H9 (cell line): Measurements from ENCODE around the gene PRKACA. TPM values are rescaled to one million over a fixed set of nuclear protein-coding genes. Genes with fewer than 3 reads are reported as not detected.

Experiments
- DNase-seq: peaks from one replicate; pipeline ENCODE4 v3.0.0-alpha.2; 2017
- H2AFZ ChIP-seq: one replicate; pipeline ENCODE4 v1.6.1; 2013; ENCODE audit warnings: mild to moderate bottlenecking, low read length, control low read depth, moderate library complexity
- H2AK5ac ChIP-seq: 2 replicates; pipeline ENCODE4 v1.6.1; 2013; ENCODE audit warnings: low read length, control low read depth, mixed read lengths; ENCODE audit not compliant: insufficient read length
- H2BK120ac ChIP-seq: one replicate; pipeline ENCODE4 v1.6.1; 2013; ENCODE audit warnings: low read depth, mild to moderate bottlenecking, low read length, control low read depth, inconsistent platforms; ENCODE audit not compliant: poor library complexity, severe bottlenecking
- H2BK12ac ChIP-seq: 2 replicates; pipeline ENCODE4 v1.6.1; 2013; ENCODE audit warnings: low read length, control low read depth, mixed read lengths, low read depth; ENCODE audit not compliant: insufficient read length
- H2BK15ac ChIP-seq: 2 replicates; pipeline ENCODE4 v1.6.1; 2013; ENCODE audit warnings: low read depth, low read length, control low read depth
- H2BK20ac ChIP-seq: one replicate; pipeline ENCODE4 v1.6.1; 2013; ENCODE audit warnings: low read depth, mild to moderate bottlenecking, low read length, control low read depth, inconsistent platforms; ENCODE audit not compliant: poor library complexity, severe bottlenecking
- H2BK5ac ChIP-seq: 2 replicates; pipeline ENCODE4 v1.6.1; 2013; ENCODE audit warnings: low read length, control low read depth, mixed read lengths; ENCODE audit not compliant: insufficient read length
- H3K14ac ChIP-seq: 2 replicates; pipeline ENCODE4 v1.6.1; 2013; ENCODE audit warnings: low read length, control low read depth; ENCODE audit not compliant: insufficient read depth
- H3K18ac ChIP-seq: 2 replicates; pipeline ENCODE4 v1.6.1; 2013; ENCODE audit warnings: low read depth, mild to moderate bottlenecking, mixed read lengths, low read length, control low read depth; ENCODE audit not compliant: insufficient read length
- H3K23ac ChIP-seq: 2 replicates; pipeline ENCODE4 v1.6.1; 2013; ENCODE audit warnings: low read length, control low read depth, mixed read lengths, low read depth; ENCODE audit not compliant: insufficient read length
- H3K23me2 ChIP-seq: 2 replicates; pipeline ENCODE4 v1.6.1; 2013; ENCODE audit warnings: low read depth, mild to moderate bottlenecking, mixed read lengths, low read length, control low read depth; ENCODE audit not compliant: insufficient read length, poor library complexity, severe bottlenecking
- H3K27ac ChIP-seq: 2 replicates; pipeline ENCODE4 v1.5.1; 2013; ENCODE audit warnings: low read length, control low read depth, mixed read lengths, low read depth; ENCODE audit not compliant: insufficient read length
- H3K27me3 ChIP-seq: 2 replicates; pipeline ENCODE4 v1.6.1; 2013; ENCODE audit warnings: low read length, control low read depth, inconsistent platforms; ENCODE audit not compliant: insufficient read depth
- H3K4ac ChIP-seq: 2 replicates; pipeline ENCODE4 v1.6.1; 2013; ENCODE audit warnings: low read depth, mild to moderate bottlenecking, control low read depth, inconsistent platforms, low read length, moderate library complexity
- H3K4me1 ChIP-seq: 2 replicates; pipeline ENCODE4 v1.6.1; 2013; ENCODE audit warnings: low read length, control low read depth, inconsistent platforms; ENCODE audit not compliant: insufficient read depth
- H3K4me2 ChIP-seq: 2 replicates; pipeline ENCODE4 v1.6.1; 2013; ENCODE audit warnings: low read length, control low read depth, mixed read lengths; ENCODE audit not compliant: insufficient read length, insufficient read depth
- H3K56ac ChIP-seq: 2 replicates; pipeline ENCODE4 v1.6.1; 2013; ENCODE audit warnings: low read depth, mild to moderate bottlenecking, mixed read lengths, low read length, control low read depth; ENCODE audit not compliant: insufficient read length
- H3K79me1 ChIP-seq: 2 replicates; pipeline ENCODE4 v1.6.1; 2013; ENCODE audit warnings: low read depth, mild to moderate bottlenecking, moderate library complexity, low read length, control low read depth, inconsistent platforms; ENCODE audit not compliant: insufficient read depth, poor library complexity, severe bottlenecking
- H3K79me2 ChIP-seq: 2 replicates; pipeline ENCODE4 v1.6.1; 2013; ENCODE audit warnings: low read length, control low read depth, inconsistent platforms; ENCODE audit not compliant: insufficient read depth
- H3K9ac ChIP-seq: 2 replicates; pipeline ENCODE4 v1.6.1; 2013; ENCODE audit warnings: low read length, control low read depth, mixed read lengths; ENCODE audit not compliant: insufficient read length; ENCODE audit errors: extremely low read depth
- H3K9me3 ChIP-seq: one replicate; pipeline ENCODE4 v1.6.1; 2013; ENCODE audit warnings: low read depth, low read length, inconsistent platforms; ENCODE audit not compliant: control insufficient read depth
- H3T11ph ChIP-seq: one replicate; pipeline ENCODE4 v1.6.1; 2013; ENCODE audit warnings: mild to moderate bottlenecking, low read length, control low read depth, inconsistent platforms
- H4K20me1 ChIP-seq: one replicate; pipeline ENCODE4 v1.6.1; 2013; ENCODE audit not compliant: control insufficient read depth, insufficient read length, insufficient read depth
- H4K5ac ChIP-seq: 2 replicates; pipeline ENCODE4 v1.6.1; 2013; ENCODE audit warnings: low read depth, mild to moderate bottlenecking, mixed read lengths, low read length, control low read depth; ENCODE audit not compliant: insufficient read length
- H4K8ac ChIP-seq: replicated peaks from 2 replicates; pipeline ENCODE4 v1.6.1; 2013; ENCODE audit warnings: low read length, control low read depth, mixed read lengths, low read depth; ENCODE audit not compliant: insufficient read length
- H4K91ac ChIP-seq: 2 replicates; pipeline ENCODE4 v1.6.1; 2013; ENCODE audit warnings: low read depth, mild to moderate bottlenecking, moderate library complexity, mixed read lengths, low read length, control low read depth; ENCODE audit not compliant: insufficient read length
- H3K27ac Mint-ChIP-seq, 3 experiments: 2 replicates in 2 of 3; 3 replicates in 1 of 3; pipeline ENCODE4 v1.8.0; 2020 to 2021; ENCODE audit warnings: mixed read lengths in 3 of 3, mild to moderate bottlenecking in 1 of 3, moderate library complexity in 1 of 3
- H3K27me3 Mint-ChIP-seq: 2 replicates; pipeline ENCODE4 v1.8.0; 2021; ENCODE audit warnings: low read depth, mild to moderate bottlenecking, moderate library complexity, mixed read lengths
- H3K36me3 Mint-ChIP-seq, 3 experiments: 2 replicates in 2 of 3; 3 replicates in 1 of 3; pipeline ENCODE4 v1.8.0; 2020 to 2021; ENCODE audit warnings: low read depth in 3 of 3, mixed read lengths in 3 of 3; ENCODE audit not compliant: insufficient read depth in 1 of 3
- H3K4me1 Mint-ChIP-seq, 2 experiments: 2 replicates each; pipeline ENCODE4 v1.8.0; 2020; ENCODE audit warnings: mixed read lengths in 2 of 2
- H3K4me3 Mint-ChIP-seq, 2 experiments: 2 replicates in 1 of 2; 3 replicates in 1 of 2; pipeline ENCODE4 v1.8.0; 2020 to 2021; ENCODE audit warnings: mild to moderate bottlenecking in 2 of 2, mixed read lengths in 2 of 2, moderate library complexity in 1 of 2
- H3K9me3 Mint-ChIP-seq, 2 experiments: 2 replicates in 1 of 2; 3 replicates in 1 of 2; pipeline ENCODE4 v1.8.0; 2020; ENCODE audit warnings: mild to moderate bottlenecking in 2 of 2, mixed read lengths in 2 of 2, moderate library complexity in 1 of 2
- WGBS: extraction: QIAGEN DNeasy Blood & Tissue Kit; methylation state at CpG from one replicate; pipeline ENCODE4 v1.1.7; 2013; ENCODE audit warnings: missing lambda C conversion rate, low lambda C conversion rate, mixed read lengths; ENCODE audit not compliant: insufficient read length; ENCODE audit errors: extremely low coverage; 5-methylcytosine and 5-hydroxymethylcytosine counted together
- total RNA-seq: library from RNA; stranded (reverse); gene quantifications from 2 replicates; pipeline ENCODE4 v1.2.1, GENCODE V29; 2021
- TF ChIP-seq, protein P1 (sequence below): fragments of 200-600 bp; sonication (generic); conservative IDR thresholded peaks from 3 replicates; pipeline ENCODE4 v1.8.0; 2021; ENCODE audit warnings: antibody characterized with exemption, mild to moderate bottlenecking

The PRKACA gene
- total RNA-seq, 1 experiment from 2014 or later: 51.8 TPM

DNA sequence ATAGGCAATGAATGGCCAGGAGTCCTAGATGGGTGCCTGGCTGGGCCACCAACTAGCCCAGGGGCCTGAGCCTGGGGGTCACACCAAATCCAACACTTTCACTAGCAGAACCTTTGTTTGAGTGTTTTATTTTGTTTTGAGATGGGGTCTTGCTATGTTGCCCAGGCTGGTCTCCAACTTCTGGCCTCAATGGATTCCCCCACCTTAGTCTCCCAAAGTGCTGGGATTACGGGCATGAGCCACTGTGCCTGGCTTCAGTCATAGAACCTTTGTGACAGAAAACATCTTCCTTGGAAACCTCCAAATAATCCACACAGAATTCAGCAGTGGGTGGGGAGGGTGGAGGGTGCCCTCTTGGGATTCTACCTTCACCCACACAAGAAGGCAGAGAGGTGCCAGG, 6.1 kb downstream of the PRKACA start:
- H3K27me3 Mint-ChIP-seq: peaks cover 2% of the 10 kb centered on the region; the same call in 1 of the 2 replicates
- Histone ChIP-seq H3K27ac (no peak overlapping the region), H2AK5ac (no peak overlapping the region), H3K79me2 (no peaks in the 10 kb centered on the region; the same call in 1 of the 2 replicates), H2BK20ac (no peak overlapping the region), H2BK5ac (no peak overlapping the region), H3K18ac (no peak overlapping the region), H3K23me2 (peaks cover under 1% of the 10 kb centered on the region), H3K4ac (no peak overlapping the region), H3K23ac (no peak overlapping the region), H3K4me1 (peaks cover 7% of the 10 kb centered on the region; the same call in 1 of the 2 replicates), H3K79me1 (no peaks in the 10 kb centered on the region), H2BK12ac (no peak overlapping the region), H3K27me3 (no peaks in the 10 kb centered on the region; the same call in 1 of the 2 replicates), H2BK120ac (no peak overlapping the region), H4K5ac (no peak overlapping the region), H3K9me3 (no peaks in the 10 kb centered on the region), H3K4me2 (no peak overlapping the region), H4K20me1 (no peaks in the 10 kb centered on the region), H3K14ac (no peak overlapping the region), H4K8ac (no peak overlapping the region), H3K9ac (no peak overlapping the region), H3T11ph (no peak overlapping the region), H4K91ac (no peak overlapping the region), H2BK15ac (no peak overlapping the region), H3K56ac (no peak overlapping the region), H2AFZ (no peak overlapping the region)
- H3K4me3 Mint-ChIP-seq: peak overlapping the region in 1 of 2 experiments; percentile 48; a peak in 1 of 5 replicates
- H3K9me3 Mint-ChIP-seq: no peaks in the 10 kb centered on the region
- TF ChIP-seq, protein P1, sequence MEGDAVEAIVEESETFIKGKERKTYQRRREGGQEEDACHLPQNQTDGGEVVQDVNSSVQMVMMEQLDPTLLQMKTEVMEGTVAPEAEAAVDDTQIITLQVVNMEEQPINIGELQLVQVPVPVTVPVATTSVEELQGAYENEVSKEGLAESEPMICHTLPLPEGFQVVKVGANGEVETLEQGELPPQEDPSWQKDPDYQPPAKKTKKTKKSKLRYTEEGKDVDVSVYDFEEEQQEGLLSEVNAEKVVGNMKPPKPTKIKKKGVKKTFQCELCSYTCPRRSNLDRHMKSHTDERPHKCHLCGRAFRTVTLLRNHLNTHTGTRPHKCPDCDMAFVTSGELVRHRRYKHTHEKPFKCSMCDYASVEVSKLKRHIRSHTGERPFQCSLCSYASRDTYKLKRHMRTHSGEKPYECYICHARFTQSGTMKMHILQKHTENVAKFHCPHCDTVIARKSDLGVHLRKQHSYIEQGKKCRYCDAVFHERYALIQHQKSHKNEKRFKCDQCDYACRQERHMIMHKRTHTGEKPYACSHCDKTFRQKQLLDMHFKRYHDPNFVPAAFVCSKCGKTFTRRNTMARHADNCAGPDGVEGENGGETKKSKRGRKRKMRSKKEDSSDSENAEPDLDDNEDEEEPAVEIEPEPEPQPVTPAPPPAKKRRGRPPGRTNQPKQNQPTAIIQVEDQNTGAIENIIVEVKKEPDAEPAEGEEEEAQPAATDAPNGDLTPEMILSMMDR: no peak
- DNase-seq: no peak
- H3K4me1 Mint-ChIP-seq: peaks cover 27 to 29% of the 10 kb centered on the region in 2 experiments
- no peaks in the 10 kb centered on the region; a peak in 1 of 7 replicates for H3K36me3 Mint-ChIP-seq
- no CpG with 5 or more reads among the region's 1 CpG for WGBS
- peak overlapping the region in 1 of 3 experiments; percentile 59; a peak in 1 of 7 replicates for H3K27ac Mint-ChIP-seq
